Measurements from ENCODE around the gene OR4C46. TPM values are rescaled to one million over a fixed set of nuclear protein-coding genes. Genes with fewer than 3 reads are reported as not detected.

Gene OR4C46
- total and polyA plus RNA-seq, 2 of the 8 experiments (the other 6 are each of a cell fraction or from before 2014, with no cell fraction given), result not detected

- TF ChIP-seq RAD21 (IDR thresholded peaks at IDR 0.05 in 1 of 2, conservative IDR thresholded peaks at IDR 0.05 in 1 of 2; ENCODE audit: low read depth in 2 of 2, low read length in 2 of 2) (no peak), CHD2 (IDR thresholded peaks at IDR 0.05; ENCODE audit: low read length) (no peak)
Measured at GRCh38 chr11:54558407-54558806, 45.4 kb downstream of the OR4C46 start (continued).

Other genes with a start within 250 kb of the OR4C46 start
- not detected in 2 replicates for gene OR4A5, start 102.8 kb upstream of the OR4C46 start, total RNA-seq (2021; fragmentation: NEBNext Ultra II Directional; extraction: Animal tissue kit (Norgen Biotek cat#: 25700))
- gene OR4A5, start 102.8 kb upstream of the OR4C46 start, polyA plus RNA-seq (2011; rRNA removed), result not detected in 2 replicates